22Rv1 (cell line): ENCODE measurements around the gene SYNPO2.
"Not testable (repeated sequence)": the region's sequence is repeated elsewhere in the genome, so short reads cannot be mapped to it uniquely, and the experiment has no call there.

ENCODE experiments used
- H3K27ac ChIP-seq: fragments of 450-650 bp; 2 replicates; pipeline ENCODE4 v1.5.1; 2017
- ZFX ChIP-seq: fragments of 450-650 bp; IDR thresholded peaks from 2 replicates; pipeline ENCODE4 v1.6.1; 2017; ENCODE audit warnings: antibody characterized with exemption, borderline replicate concordance
- TF ChIP-seq, protein P1 (sequence below): fragments of 450-650 bp; IDR thresholded peaks from 2 replicates; pipeline ENCODE4 v1.5.1; 2017; ENCODE audit warnings: mild to moderate bottlenecking

The SYNPO2 gene

DNA sequence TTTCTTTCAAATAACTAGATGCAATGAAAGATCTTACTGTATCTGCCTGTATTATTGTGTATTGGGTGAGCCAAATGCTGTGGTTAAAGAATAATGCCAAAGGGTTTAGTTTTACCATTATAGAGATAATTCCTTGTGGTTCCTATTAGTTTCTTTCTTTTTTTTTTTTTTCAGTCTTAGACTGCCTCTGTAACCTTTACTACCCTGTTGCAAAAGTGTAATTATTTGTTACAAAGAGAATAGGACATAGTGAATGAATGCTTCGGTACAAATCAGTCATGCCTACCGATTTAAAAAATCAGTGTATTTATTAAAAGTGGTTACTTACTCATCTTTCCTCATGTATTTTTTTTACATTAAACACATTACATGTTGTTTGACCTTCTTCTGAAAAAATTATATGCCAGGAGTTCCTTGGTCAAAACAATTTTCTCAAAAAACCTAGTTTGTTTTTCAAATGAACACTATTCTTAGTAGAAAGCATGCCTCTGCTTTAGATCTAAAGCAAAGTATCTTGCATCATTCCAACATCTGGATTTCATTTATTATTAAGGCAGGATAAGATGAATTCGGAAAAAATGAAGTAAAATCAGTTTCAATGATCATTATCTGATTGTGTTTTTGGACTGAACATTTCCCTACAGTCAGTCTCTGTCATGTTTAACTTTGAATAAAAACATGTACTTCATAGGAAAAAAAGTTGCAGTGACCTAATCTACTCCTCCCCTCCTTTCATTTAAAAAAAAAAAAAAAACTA, 21.2 kb upstream of the SYNPO2 start:
- H3K27ac ChIP-seq: no peak overlapping the region
- TF ChIP-seq, protein P1, sequence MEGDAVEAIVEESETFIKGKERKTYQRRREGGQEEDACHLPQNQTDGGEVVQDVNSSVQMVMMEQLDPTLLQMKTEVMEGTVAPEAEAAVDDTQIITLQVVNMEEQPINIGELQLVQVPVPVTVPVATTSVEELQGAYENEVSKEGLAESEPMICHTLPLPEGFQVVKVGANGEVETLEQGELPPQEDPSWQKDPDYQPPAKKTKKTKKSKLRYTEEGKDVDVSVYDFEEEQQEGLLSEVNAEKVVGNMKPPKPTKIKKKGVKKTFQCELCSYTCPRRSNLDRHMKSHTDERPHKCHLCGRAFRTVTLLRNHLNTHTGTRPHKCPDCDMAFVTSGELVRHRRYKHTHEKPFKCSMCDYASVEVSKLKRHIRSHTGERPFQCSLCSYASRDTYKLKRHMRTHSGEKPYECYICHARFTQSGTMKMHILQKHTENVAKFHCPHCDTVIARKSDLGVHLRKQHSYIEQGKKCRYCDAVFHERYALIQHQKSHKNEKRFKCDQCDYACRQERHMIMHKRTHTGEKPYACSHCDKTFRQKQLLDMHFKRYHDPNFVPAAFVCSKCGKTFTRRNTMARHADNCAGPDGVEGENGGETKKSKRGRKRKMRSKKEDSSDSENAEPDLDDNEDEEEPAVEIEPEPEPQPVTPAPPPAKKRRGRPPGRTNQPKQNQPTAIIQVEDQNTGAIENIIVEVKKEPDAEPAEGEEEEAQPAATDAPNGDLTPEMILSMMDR: no peak
- TF ChIP-seq ZFX: no peak

DNA sequence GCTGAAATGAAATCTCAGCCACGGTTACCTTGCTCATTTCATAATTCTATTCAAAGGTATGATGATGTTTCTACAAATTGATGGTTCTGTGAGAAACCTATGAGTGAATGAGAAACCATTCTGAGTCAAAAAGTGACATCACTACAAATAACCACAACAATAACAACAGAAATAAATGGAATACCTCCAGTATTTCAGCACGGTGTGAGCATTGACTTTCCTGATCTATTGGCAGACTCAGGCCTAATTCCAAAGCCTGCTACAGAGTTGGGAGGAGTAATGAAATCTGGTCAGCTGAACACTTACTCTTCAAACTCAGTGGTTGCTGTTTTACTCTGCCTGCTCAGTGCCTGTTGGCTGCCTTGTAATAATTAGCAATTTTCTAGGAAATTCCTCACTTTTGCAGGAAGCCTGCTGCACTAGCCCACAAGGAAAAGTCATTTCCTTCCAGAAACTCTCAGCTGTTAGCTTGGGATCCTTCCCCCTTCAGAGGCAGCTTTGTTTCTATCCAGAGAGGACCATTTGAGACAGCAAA, 18.8 kb upstream of the SYNPO2 start:
- TF ChIP-seq, protein P1: no peak
- TF ChIP-seq ZFX: no peak
- no peak overlapping the region for H3K27ac ChIP-seq

DNA sequence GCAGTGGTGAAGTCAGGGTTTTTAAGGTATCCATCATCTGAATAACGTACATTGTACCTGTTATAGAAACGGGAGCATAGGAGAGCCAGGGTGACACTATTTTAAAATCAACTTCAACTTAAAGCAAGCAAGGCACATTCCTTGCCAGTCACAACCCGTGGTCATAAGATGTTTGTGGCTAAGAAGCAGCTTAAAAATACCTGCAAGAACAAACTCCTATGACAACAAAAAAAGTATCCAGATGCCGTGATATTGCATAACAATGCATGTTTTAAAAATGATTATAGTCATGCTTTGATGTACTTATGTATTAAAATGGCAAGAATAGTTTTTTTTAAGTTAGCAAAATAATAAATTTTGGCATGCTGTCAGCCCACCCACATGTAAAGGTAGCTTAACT, 16.5 kb upstream of the SYNPO2 start:
- H3K27ac ChIP-seq: no peak overlapping the region
- TF ChIP-seq, protein P1: no peak
- no peak for TF ChIP-seq ZFX

DNA sequence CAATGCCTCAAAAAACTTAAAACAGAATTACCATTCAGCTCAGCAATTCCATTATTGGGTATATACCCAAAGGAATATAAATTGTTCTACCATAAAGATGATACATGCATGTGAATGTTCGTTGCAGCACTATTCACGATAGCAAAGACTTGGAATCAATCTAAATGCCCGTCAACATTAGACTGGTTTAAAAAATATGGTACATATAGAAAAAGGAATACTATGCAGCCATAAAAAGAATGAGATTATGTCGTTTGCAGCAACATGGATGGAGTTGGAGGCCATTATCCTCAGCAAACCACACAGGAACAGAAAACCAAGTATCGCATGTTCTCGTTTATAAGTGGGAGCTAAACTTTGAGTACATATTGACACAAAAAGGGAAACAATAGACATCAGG, 10.9 kb upstream of the SYNPO2 start:
- H3K27ac ChIP-seq: no peak overlapping the region

DNA sequence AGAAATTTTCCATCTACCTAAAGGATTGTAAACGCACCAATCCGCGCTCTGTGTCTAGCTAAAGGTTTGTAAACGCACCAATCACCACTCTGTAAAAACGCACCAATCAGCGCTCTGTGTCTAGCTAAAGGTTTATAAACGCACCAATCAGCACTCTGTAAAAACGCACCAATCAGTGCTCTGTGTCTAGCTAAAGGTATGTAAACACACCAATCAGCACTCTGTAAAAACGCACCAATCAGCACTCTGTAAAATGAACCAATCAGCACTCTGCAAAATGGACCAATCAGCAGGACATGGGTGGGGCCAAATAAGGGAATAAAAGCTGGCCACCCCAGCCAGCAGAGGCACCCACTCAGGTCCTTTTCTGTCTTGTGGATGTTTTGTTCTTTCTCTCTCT, 10.1 kb upstream of the SYNPO2 start:
- not testable (repeated sequence) for H3K27ac ChIP-seq

More for the DNA sequence above, 10.9 kb upstream of the SYNPO2 start:
- no peak for TF ChIP-seq ZFX
- TF ChIP-seq, protein P1: no peak

DNA sequence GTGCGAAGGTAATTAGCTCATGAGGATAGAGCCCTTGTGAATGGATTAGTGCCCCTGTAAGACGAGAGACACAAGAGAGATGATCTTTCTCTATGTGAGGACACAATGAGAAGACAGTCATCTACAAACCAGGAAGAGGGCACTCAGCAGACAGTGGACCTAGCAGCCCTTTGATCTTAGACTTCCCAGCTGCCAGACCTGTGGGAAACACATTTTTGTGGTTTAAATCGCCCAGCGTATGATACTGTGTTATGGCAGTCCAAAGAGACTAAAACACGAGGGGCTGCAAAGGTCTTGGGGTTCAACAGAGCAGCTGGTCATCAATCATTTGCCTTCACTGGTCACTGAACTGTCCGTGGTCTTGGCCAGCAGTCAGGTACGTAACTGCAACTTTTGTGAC, 9.2 kb upstream of the SYNPO2 start:
- TF ChIP-seq ZFX: no peak
- TF ChIP-seq, protein P1: no peak
- H3K27ac ChIP-seq: no peak overlapping the region

DNA sequence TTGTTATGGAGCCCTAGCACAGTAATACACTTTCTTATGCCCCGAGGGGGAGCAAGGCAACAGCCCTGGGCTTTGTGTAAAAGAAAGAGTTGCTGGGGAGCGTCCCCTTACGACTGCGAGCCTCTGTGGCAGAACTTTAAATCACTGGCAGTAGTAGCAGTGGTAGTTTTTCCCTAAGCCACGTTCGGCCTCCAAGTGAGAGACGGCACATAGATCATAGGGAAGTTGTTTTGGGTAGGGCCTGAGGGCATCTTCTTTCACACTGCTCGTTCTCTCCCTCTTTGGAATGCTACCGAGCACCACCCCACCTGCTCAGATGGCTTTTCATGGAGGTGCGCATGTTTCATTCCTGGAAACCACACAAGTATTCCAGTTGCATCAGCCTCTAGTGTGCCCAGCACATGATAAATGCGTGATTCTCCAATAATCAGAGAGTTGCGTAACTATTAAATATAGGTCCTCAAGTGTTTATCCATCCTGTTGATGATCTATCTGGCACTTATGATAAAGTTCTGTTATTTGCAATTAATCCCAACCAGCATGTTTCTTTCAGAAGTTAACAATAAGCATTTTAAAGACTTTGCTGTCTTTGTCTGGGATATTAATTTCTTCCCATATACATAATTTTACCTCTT, 7.0 kb upstream of the SYNPO2 start:
- no peak overlapping the region for H3K27ac ChIP-seq
- TF ChIP-seq, protein P1: no peak
- TF ChIP-seq ZFX: no peak
